HG02970 (cell line): ENCODE results near the gene C3orf52.

Experiments
- ATAC-seq: cut with Tn5 transposase; IDR thresholded peaks from one replicate; pipeline ENCODE4 v1.9.1; 2021; ENCODE audit warnings: mild to moderate bottlenecking, moderate library complexity, moderate number of reproducible peaks; ENCODE audit not compliant: unreplicated experiment, low FRiP score

Gene C3orf52

GRCh38 chr3:112133626-112134334 is 47.6 kb downstream of the C3orf52 start:
- no peak for ATAC-seq

- no peak for ATAC-seq
Measured at GRCh38 chr3:112134335-112135124, 48.3 kb downstream of the C3orf52 start.

GRCh38 chr3:112136046-112136445 is 49.9 kb downstream of the C3orf52 start:
- no peak for ATAC-seq

- no peak for ATAC-seq
Measured at GRCh38 chr3:112136959-112137693, 50.9 kb downstream of the C3orf52 start.

- ATAC-seq, result no peak
Measured at GRCh38 chr3:112137781-112138180, 51.6 kb downstream of the C3orf52 start.

GRCh38 chr3:112138219-112138969 is 52.2 kb downstream of the C3orf52 start:
- no peak for ATAC-seq

GRCh38 chr3:112140584-112140983 is 54.4 kb downstream of the C3orf52 start:
- ATAC-seq, result no peak

GRCh38 chr3:112141293-112141692 is 55.1 kb downstream of the C3orf52 start:
- no peak for ATAC-seq

- no peak for ATAC-seq
Measured at GRCh38 chr3:112143251-112143650, 57.1 kb downstream of the C3orf52 start.

- no peak for ATAC-seq
Measured at GRCh38 chr3:112143689-112144088, 57.5 kb downstream of the C3orf52 start.

GRCh38 chr3:112149136-112149535 is 62.9 kb downstream of the C3orf52 start:
- no peak for ATAC-seq

GRCh38 chr3:112167758-112168157 is 81.6 kb downstream of the C3orf52 start:
- no peak for ATAC-seq
